NCI-H1092 (cell line): Measurements from ENCODE around the gene ALDH3A2.
"Not testable (repeated sequence)": the region's sequence is repeated elsewhere in the genome, so short reads cannot be mapped to it uniquely, and the experiment has no call there.

Experiments used
- DNase-seq: peaks from one replicate; lab custom pipeline; 2025; lab: John Stamatoyannopoulos, UW

The ALDH3A2 gene

GRCh38 chr17:19678581-19679453 is 30.3 kb downstream of the ALDH3A2 start:
- no peak for DNase-seq

GRCh38 chr17:19683117-19683516 is 34.6 kb downstream of the ALDH3A2 start:
- no peak for DNase-seq

GRCh38 chr17:19684909-19685580 is 36.5 kb downstream of the ALDH3A2 start:
- DNase-seq: not testable (repeated sequence)

- DNase-seq: no peak
Observed at GRCh38 chr17:19686400-19687090, 38.0 kb downstream of the ALDH3A2 start.

GRCh38 chr17:19702217-19702641 is 53.7 kb downstream of the ALDH3A2 start:
- DNase-seq: no peak

GRCh38 chr17:19703106-19703827 is 54.7 kb downstream of the ALDH3A2 start:
- no peak for DNase-seq

GRCh38 chr17:19703828-19704613 is 55.5 kb downstream of the ALDH3A2 start:
- DNase-seq: no peak

GRCh38 chr17:19705201-19705600 is 56.6 kb downstream of the ALDH3A2 start:
- no peak for DNase-seq

GRCh38 chr17:19705771-19706770 is 57.5 kb downstream of the ALDH3A2 start:
- DNase-seq: no peak

GRCh38 chr17:19706791-19707727 is 58.5 kb downstream of the ALDH3A2 start:
- DNase-seq: no peak

- DNase-seq: no peak
Observed at GRCh38 chr17:19707728-19708221, 59.2 kb downstream of the ALDH3A2 start.

- DNase-seq: no peak
Observed at GRCh38 chr17:19708431-19709175, 60.1 kb downstream of the ALDH3A2 start.

GRCh38 chr17:19709841-19710240 is 61.3 kb downstream of the ALDH3A2 start:
- DNase-seq: no peak

- DNase-seq: no peak
Observed at GRCh38 chr17:19712436-19713004, 64.0 kb downstream of the ALDH3A2 start.

- DNase-seq: no peak
Observed at GRCh38 chr17:19713462-19713861, 64.9 kb downstream of the ALDH3A2 start.

- DNase-seq: no peak
Observed at GRCh38 chr17:19713901-19714361, 65.4 kb downstream of the ALDH3A2 start.
